Tibial artery (tissue), 4 donors: ENCODE results near the gene ARMC10.
"Not testable (repeated sequence)": the region's sequence is repeated elsewhere in the genome, so short reads cannot be mapped to it uniquely, and the experiment has no call there.

Experiments used
- DNase-seq, 2 donors: peaks; one replicate each; pipeline ENCODE4 v3.0.0-alpha.2; 2019
- H3K27ac ChIP-seq, 2 donors: fragments of 200-600 bp; sonication (generic) in 1 of 2; 1 replicate in 1 of 2; 2 replicates in 1 of 2; pipeline ENCODE4 v1.5.1; 2018 to 2019; ENCODE audit warnings: mild to moderate bottlenecking in 1 of 2
- H3K27me3 ChIP-seq, 2 donors: fragments of 200-600 bp; sonication (generic) in 1 of 2; one replicate each; pipeline versions ENCODE4 v1.5.1 to v1.6.0; 2016 to 2019
- H3K36me3 ChIP-seq, 3 donors: fragments of 200-600 bp; sonication (generic) in 2 of 3; one replicate each; pipeline ENCODE4 v1.5.1; 2016 to 2019; ENCODE audit warnings: mild to moderate bottlenecking in 2 of 3
- H3K4me1 ChIP-seq, 4 donors: fragments of 200-600 bp; sonication (generic) in 2 of 4; 1 replicate in 3 of 4; 2 replicates in 1 of 4; pipeline ENCODE4 v1.5.1; 2016 to 2019
- H3K4me3 ChIP-seq, 2 donors: fragments of 200-600 bp; sonication (generic) in 1 of 2; 1 replicate in 1 of 2; 2 replicates in 1 of 2; pipeline ENCODE4 v1.5.1; 2018 to 2019; ENCODE audit warnings: mild to moderate bottlenecking in 2 of 2
- H3K9me3 ChIP-seq, 3 donors: fragments of 200-600 bp; sonication (generic) in 1 of 3; one replicate each; pipeline ENCODE4 v1.5.1; 2016 to 2019
- intact Hi-C: fragments of 100-400 bp; cut with DNase I; formaldehyde crosslinking; loops from one replicate; pipeline ENCODE4 v1.15.0; 2023; ENCODE audit warnings: low total_unique reads
- TF ChIP-seq, protein P1 (sequence below), 2 experiments: fragments of 200-600 bp in 1 of 2; fragments of 450-650 bp in 1 of 2; IDR thresholded peaks; one replicate each; pipeline ENCODE4 v1.5.1; 2017 to 2019; ENCODE audit warnings: antibody characterized with exemption in 2 of 2, mild to moderate bottlenecking in 1 of 2, moderate library complexity in 1 of 2

Gene ARMC10

DNA sequence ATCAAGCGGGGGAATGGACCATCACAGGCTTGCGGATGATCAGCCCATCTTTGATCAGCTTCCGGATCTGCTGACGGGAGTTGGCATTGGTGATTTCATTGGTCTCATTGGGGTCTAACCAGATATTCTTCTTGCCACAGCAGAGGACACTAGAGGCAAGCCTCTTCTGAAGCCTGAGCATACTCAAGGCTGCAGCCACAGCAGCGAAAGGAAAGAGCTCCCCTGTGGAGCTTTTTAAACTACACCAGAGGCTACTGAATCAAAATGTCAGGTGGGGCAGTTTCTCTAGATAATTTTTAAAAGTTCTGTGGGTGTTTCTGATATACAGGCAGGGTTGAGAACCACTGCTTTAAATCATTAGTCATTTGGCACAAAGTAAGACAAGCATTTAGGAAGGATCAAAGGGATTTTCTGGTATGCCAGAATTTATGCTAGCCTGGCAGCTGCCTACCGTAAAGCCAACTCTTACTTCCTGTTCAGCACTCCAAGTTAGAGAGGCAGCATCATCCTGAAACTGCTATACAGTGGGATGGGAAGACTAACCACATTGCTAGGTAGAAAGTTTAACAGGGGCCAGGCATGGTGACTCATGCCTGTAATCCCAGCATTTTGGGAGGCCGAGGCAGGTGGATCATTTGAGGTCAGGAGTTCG is 66.9 kb downstream of the ARMC10 start:
- H3K27ac ChIP-seq, result no peak overlapping the region
- peaks cover 0 to 41% (median 7%) of the 10 kb centered on the region in 4 donors for H3K4me1 ChIP-seq
- no peak overlapping the region for H3K4me3 ChIP-seq
- H3K27me3 ChIP-seq, result no peaks in the 10 kb centered on the region
- H3K36me3 ChIP-seq, result no peaks in the 10 kb centered on the region
- TF ChIP-seq, protein P1, sequence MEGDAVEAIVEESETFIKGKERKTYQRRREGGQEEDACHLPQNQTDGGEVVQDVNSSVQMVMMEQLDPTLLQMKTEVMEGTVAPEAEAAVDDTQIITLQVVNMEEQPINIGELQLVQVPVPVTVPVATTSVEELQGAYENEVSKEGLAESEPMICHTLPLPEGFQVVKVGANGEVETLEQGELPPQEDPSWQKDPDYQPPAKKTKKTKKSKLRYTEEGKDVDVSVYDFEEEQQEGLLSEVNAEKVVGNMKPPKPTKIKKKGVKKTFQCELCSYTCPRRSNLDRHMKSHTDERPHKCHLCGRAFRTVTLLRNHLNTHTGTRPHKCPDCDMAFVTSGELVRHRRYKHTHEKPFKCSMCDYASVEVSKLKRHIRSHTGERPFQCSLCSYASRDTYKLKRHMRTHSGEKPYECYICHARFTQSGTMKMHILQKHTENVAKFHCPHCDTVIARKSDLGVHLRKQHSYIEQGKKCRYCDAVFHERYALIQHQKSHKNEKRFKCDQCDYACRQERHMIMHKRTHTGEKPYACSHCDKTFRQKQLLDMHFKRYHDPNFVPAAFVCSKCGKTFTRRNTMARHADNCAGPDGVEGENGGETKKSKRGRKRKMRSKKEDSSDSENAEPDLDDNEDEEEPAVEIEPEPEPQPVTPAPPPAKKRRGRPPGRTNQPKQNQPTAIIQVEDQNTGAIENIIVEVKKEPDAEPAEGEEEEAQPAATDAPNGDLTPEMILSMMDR (IDR thresholded peaks at IDR 0.05), result no peak
- no peaks in the 10 kb centered on the region for H3K9me3 ChIP-seq
- intact Hi-C loops, result loop anchor here (10.0 kb wide), 1 partner anchor 67 kb away; the partner anchor contains the start of genes ARMC10 and FBXL13
- DNase-seq, result no peak

DNA sequence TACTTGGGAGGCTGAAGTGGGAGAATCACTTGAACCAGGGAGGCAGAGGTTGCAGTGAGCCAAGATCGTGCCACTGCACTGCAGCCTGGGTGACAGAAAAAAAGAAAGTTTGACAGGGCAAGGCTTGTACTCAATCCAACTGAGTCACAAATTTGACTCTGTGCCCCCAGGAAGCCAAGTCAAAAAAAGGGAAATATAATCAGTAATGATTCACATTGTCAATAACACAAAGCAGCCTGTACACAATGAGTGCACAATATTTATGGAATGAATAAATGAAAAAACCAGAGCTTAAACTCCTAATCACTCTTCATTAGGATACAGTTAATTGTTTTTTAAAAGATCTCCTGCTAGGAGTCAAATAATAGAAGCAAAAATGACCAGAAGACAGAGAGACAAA is 67.6 kb downstream of the ARMC10 start:
- H3K27me3 ChIP-seq, result no peaks in the 10 kb centered on the region
- DNase-seq, result no peak
- no peak overlapping the region for H3K27ac ChIP-seq
- H3K4me3 ChIP-seq, result no peak overlapping the region
- H3K36me3 ChIP-seq, result no peaks in the 10 kb centered on the region
- peaks cover 0 to 48% (median 9%) of the 10 kb centered on the region in 4 donors for H3K4me1 ChIP-seq
- TF ChIP-seq, protein P1 (IDR thresholded peaks at IDR 0.05), result no peak
- no peaks in the 10 kb centered on the region for H3K9me3 ChIP-seq
- intact Hi-C loops, result loop anchor here (10.0 kb wide), 1 partner anchor 68 kb away; the partner anchor contains the start of genes ARMC10 and FBXL13

DNA sequence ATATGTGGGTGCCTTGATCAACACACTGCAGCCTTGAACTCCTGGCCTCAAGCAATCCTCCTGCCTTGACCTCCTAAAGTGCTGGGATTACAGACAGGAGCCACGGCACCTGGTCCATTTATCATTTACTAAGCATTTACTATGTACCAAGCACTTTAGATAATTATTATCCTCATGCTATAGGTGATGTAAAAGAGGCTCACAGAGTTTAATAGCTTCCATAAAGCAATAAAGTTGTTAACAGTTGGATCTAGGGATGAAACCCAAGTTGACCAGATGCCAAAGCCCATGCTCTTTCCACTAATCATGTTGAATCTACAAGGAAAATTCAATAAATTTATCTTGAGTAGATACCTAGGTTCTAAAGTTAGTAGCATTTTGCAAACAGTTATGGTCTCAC is 68.9 kb downstream of the ARMC10 start:
- no peak overlapping the region for H3K27ac ChIP-seq
- no peaks in the 10 kb centered on the region for H3K36me3 ChIP-seq
- TF ChIP-seq, protein P1 (IDR thresholded peaks at IDR 0.05), result no peak
- no peak overlapping the region for H3K4me3 ChIP-seq
- intact Hi-C loops, result loop anchor here (10.0 kb wide), 1 partner anchor 69 kb away; the partner anchor contains the start of genes ARMC10 and FBXL13
- no peaks in the 10 kb centered on the region for H3K27me3 ChIP-seq
- peaks cover 0 to 54% (median 10%) of the 10 kb centered on the region in 4 donors for H3K4me1 ChIP-seq
- no peaks in the 10 kb centered on the region for H3K9me3 ChIP-seq
- no peak for DNase-seq

DNA sequence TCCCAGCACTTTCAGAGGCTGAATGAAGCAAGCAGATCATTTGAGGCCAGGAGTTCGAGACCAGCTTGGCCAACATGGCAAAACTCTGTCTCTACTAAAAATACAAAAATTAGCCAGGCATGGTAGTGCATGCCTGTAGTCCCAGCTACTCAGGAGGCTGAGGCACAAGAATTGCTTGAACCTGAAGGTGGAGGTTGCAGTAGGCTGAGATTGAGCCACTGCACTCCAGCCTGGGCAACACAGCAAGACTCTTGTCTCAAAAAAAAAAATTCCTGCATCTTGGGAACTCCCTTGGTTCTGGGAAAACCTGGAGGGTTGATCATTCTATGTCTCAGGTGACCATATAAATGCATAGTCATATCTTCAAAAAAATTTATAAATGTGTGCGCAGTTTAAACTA is 69.8 kb downstream of the ARMC10 start:
- H3K36me3 ChIP-seq, H3K4me3 ChIP-seq, H3K9me3 ChIP-seq, H3K27me3 ChIP-seq, DNase-seq, H3K27ac ChIP-seq: not testable (repeated sequence)
- intact Hi-C loops, result loop anchor here (5.0 to 10.0 kb wide), 3 partner anchors 70 to 287 kb away; partner anchors contain the start of genes ARMC10, FBXL13 and PMPCB
- H3K4me1 ChIP-seq, result peaks cover 0 to 51% (median 10%) of the 10 kb centered on the region in 4 donors

DNA sequence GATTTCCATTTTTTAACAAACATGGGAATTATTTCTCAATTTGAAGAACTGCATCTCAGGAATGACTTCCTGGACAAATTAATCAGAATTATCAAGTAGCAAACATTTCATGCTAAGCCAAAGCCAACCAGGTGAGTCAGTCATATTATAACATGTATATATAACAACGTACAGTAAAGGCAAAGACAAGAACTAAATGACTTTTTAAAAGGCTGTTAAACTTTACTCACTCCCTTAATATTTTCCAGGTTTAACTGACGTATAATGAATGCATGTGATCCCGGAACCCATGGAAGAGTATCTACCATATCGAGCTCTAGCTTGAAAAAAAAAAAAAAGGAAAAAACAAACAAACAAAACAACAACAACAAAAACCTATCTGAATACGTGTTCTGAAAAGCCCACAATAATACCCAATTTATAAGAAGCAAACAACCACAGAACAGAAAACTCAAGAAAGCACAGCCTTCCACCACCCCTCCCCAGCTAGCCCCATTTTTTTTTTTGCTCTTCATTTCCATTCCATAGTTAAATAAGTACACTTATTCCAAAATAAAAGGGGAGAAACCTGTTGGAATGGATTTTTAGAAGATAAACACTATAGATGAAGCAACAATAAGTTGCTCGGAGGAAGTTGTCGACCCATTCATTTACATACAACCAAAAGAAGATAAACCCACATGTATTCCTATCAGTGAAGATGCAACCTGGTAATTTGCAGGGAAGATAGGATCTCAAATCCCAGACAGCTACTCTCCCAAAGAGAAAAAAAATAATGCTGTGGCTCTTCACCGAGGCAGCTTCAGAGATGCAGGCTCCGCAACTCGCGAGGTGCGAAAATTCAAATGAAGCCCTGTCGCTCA is 73.4 kb downstream of the ARMC10 start:
- peaks cover 0 to 30% (median 10%) of the 10 kb centered on the region in 4 donors for H3K4me1 ChIP-seq
- no peaks in the 10 kb centered on the region for H3K27me3 ChIP-seq
- H3K36me3 ChIP-seq, result no peaks in the 10 kb centered on the region
- H3K4me3 ChIP-seq, result peak overlapping the region; percentile 57 to 68
- DNase-seq, result no peak
- no peaks in the 10 kb centered on the region for H3K9me3 ChIP-seq
- H3K27ac ChIP-seq, result peak overlapping the region; percentile 83 to 92
- intact Hi-C loops, result loop anchor here (5.0 to 10.0 kb wide), 3 partner anchors 74 to 291 kb away; partner anchors contain the start of genes ARMC10, FBXL13 and PMPCB
- TF ChIP-seq, protein P1 (IDR thresholded peaks at IDR 0.05), result no peak
